Measurements from ENCODE around the gene FJX1.

The FJX1 gene

DNA sequence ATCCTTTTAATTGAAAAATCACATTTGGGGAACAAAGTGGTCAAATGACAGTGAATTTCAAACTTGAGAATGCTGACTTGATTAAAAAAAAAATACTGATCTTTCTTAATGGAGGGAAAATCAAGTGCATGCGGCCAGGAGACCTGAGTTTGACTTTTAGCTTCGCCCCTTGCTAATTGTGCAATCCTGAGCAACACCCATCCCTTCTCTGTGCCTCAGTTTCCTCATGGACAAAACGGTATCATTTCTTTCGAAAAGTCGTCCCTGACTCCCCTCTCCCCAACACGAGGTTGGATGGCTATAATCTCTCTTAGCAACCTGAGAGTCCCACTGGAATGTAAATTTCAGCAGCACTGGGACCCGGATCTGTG is 959 bp upstream of the FJX1 start:
- Histone ChIP-seq H3K4me3 (ENCODE audit: low read length) (peak overlapping the region; percentile 79), H3K27me3 (ENCODE audit: low read depth, low read length) (peaks cover 14% of the 10 kb centered on the region; the same call in 1 of the 2 replicates), H2AFZ (ENCODE audit: low read depth, low read length) (0 out of 2 replicates have a peak overlapping the region, but pooled peaks have one; percentile 76), H3K4me2 (ENCODE audit: low read length) (peak overlapping the region; percentile 88), H3K36me3 (replicated peaks; ENCODE audit: low read depth, low read length) (peaks cover 16% of the 10 kb centered on the region), H4K20me1 (ENCODE audit: insufficient read depth, low read length) (no peaks in the 10 kb centered on the region), H3K9me3 (ENCODE audit: insufficient read depth, low read length) (no peaks in the 10 kb centered on the region), H3K4me1 (ENCODE audit: low read length) (peaks cover 30% of the 10 kb centered on the region), H3K9ac (ENCODE audit: low read length) (no peak overlapping the region; the same call in 1 of the 2 replicates), H3K79me2 (ENCODE audit: low read length) (peaks cover 11% of the 10 kb centered on the region), H3K27ac (ENCODE audit: low read length) (no peak overlapping the region)
- TF ChIP-seq, protein P1, sequence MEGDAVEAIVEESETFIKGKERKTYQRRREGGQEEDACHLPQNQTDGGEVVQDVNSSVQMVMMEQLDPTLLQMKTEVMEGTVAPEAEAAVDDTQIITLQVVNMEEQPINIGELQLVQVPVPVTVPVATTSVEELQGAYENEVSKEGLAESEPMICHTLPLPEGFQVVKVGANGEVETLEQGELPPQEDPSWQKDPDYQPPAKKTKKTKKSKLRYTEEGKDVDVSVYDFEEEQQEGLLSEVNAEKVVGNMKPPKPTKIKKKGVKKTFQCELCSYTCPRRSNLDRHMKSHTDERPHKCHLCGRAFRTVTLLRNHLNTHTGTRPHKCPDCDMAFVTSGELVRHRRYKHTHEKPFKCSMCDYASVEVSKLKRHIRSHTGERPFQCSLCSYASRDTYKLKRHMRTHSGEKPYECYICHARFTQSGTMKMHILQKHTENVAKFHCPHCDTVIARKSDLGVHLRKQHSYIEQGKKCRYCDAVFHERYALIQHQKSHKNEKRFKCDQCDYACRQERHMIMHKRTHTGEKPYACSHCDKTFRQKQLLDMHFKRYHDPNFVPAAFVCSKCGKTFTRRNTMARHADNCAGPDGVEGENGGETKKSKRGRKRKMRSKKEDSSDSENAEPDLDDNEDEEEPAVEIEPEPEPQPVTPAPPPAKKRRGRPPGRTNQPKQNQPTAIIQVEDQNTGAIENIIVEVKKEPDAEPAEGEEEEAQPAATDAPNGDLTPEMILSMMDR (IDR thresholded peaks at IDR 0.05; ENCODE audit: low read depth, low read length) = no peak
- TF ChIP-seq EZH2phosphoT487 (IDR thresholded peaks at IDR 0.05; ENCODE audit: low read depth) = no peak

DNA sequence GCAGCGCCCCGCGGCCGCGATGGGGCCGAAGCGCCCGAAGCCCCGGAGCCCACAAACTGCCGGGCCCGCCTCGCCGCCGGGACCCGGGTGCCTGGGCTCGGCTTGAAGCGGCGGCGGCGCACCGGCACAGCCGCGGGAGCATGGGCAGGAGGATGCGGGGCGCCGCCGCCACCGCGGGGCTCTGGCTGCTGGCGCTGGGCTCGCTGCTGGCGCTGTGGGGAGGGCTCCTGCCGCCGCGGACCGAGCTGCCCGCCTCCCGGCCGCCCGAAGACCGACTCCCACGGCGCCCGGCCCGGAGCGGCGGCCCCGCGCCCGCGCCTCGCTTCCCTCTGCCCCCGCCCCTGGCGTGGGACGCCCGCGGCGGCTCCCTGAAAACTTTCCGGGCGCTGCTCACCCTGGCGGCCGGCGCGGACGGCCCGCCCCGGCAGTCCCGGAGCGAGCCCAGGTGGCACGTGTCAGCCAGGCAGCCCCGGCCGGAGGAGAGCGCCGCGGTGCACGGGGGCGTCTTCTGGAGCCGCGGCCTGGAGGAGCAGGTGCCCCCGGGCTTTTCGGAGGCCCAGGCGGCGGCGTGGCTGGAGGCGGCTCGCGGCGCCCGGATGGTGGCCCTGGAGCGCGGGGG is 346 bp downstream of the FJX1 start:
- Histone ChIP-seq H3K79me2 (ENCODE audit: low read length) (peaks cover 11% of the 10 kb centered on the region), H3K27ac (ENCODE audit: low read length) (no peak overlapping the region), H3K9me3 (ENCODE audit: insufficient read depth, low read length) (no peaks in the 10 kb centered on the region), H3K27me3 (ENCODE audit: low read depth, low read length) (peaks cover 9% of the 10 kb centered on the region; the same call in 1 of the 2 replicates), H3K4me1 (ENCODE audit: low read length) (peaks cover 30% of the 10 kb centered on the region), H3K4me3 (ENCODE audit: low read length) (peak overlapping the region; percentile 79), H2AFZ (ENCODE audit: low read depth, low read length) (no peak overlapping the region; the same call in 1 of the 2 replicates), H3K9ac (ENCODE audit: low read length) (peak overlapping the region; percentile 66), H3K4me2 (ENCODE audit: low read length) (peak overlapping the region; percentile 88), H4K20me1 (ENCODE audit: insufficient read depth, low read length) (no peaks in the 10 kb centered on the region), H3K36me3 (replicated peaks; ENCODE audit: low read depth, low read length) (peaks cover 16% of the 10 kb centered on the region)
- TF ChIP-seq, protein P1 (IDR thresholded peaks at IDR 0.05; ENCODE audit: low read depth, low read length) = no peak
- no peak for TF ChIP-seq EZH2phosphoT487 (IDR thresholded peaks at IDR 0.05; ENCODE audit: low read depth)

DNA sequence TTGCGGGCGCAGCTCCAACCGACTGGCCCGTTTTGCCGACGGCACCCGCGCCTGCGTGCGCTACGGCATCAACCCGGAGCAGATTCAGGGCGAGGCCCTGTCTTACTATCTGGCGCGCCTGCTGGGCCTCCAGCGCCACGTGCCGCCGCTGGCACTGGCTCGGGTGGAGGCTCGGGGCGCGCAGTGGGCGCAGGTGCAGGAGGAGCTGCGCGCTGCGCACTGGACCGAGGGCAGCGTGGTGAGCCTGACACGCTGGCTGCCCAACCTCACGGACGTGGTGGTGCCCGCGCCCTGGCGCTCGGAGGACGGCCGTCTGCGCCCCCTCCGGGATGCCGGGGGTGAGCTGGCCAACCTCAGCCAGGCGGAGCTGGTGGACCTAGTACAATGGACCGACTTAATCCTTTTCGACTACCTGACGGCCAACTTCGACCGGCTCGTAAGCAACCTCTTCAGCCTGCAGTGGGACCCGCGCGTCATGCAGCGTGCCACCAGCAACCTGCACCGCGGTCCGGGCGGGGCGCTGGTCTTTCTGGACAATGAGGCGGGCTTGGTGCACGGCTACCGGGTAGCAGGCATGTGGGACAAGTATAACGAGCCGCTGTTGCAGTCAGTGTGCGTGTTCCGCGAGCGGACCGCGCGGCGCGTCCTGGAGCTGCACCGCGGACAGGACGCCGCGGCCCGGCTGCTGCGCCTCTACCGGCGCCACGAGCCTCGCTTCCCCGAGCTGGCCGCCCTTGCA is 1.0 kb downstream of the FJX1 start:
- H2AFZ ChIP-seq (ENCODE audit: low read depth, low read length) = no peak overlapping the region
- peak overlapping the region; percentile 88 for H3K4me2 ChIP-seq (ENCODE audit: low read length)
- no peak overlapping the region for H3K27ac ChIP-seq (ENCODE audit: low read length)
- H4K20me1 ChIP-seq (ENCODE audit: insufficient read depth, low read length) = no peaks in the 10 kb centered on the region
- H3K79me2 ChIP-seq (ENCODE audit: low read length) = peaks cover 11% of the 10 kb centered on the region
- H3K36me3 ChIP-seq (replicated peaks; ENCODE audit: low read depth, low read length) = peaks cover 16% of the 10 kb centered on the region
- no peak for TF ChIP-seq EZH2phosphoT487 (IDR thresholded peaks at IDR 0.05; ENCODE audit: low read depth)
- TF ChIP-seq, protein P1 (IDR thresholded peaks at IDR 0.05; ENCODE audit: low read depth, low read length) = no peak
- peaks cover 33% of the 10 kb centered on the region for H3K4me1 ChIP-seq (ENCODE audit: low read length)
- H3K9ac ChIP-seq (ENCODE audit: low read length) = peak overlapping the region; percentile 66; the same call in 1 of the 2 replicates
- H3K27me3 ChIP-seq (ENCODE audit: low read depth, low read length) = 0 out of 2 replicates have a peak, but pooled peaks cover 4% of the 10 kb centered on the region
- H3K4me3 ChIP-seq (ENCODE audit: low read length) = peak overlapping the region; percentile 79
- no peaks in the 10 kb centered on the region for H3K9me3 ChIP-seq (ENCODE audit: insufficient read depth, low read length)
